WERI-Rb-1 (cell line): Measurements from ENCODE around the gene GOLM1.

Source experiments
- DNase-seq: peaks from one replicate; pipeline ENCODE4 v3.0.0-alpha.2; 2020
- H3K27ac ChIP-seq: fragments of 250-450 bp; sonication (Bioruptor Pico); 2 replicates; pipeline ENCODE4 v1.5.1; 2020; ENCODE audit warnings: mild to moderate bottlenecking, moderate library complexity
- H3K27me3 ChIP-seq: fragments of 250-450 bp; sonication (Bioruptor Pico); 2 replicates; pipeline ENCODE4 v1.5.1; 2021; ENCODE audit warnings: mild to moderate bottlenecking, low read depth, moderate library complexity; ENCODE audit not compliant: insufficient read depth, severe bottlenecking
- H3K36me3 ChIP-seq: fragments of 250-450 bp; sonication (Bioruptor Pico); 2 replicates; pipeline ENCODE4 v1.5.1; 2020; ENCODE audit warnings: mild to moderate bottlenecking, moderate library complexity
- H3K4me3 ChIP-seq: 2 replicates; pipeline ENCODE4 v1.5.1; 2011; ENCODE audit warnings: low read depth, mild to moderate bottlenecking, control low read depth, low read length
- H3K9me3 ChIP-seq: fragments of 250-450 bp; sonication (Bioruptor Pico); 2 replicates; pipeline ENCODE4 v1.5.1; 2021; ENCODE audit warnings: mild to moderate bottlenecking, moderate library complexity; ENCODE audit not compliant: severe bottlenecking
- TF ChIP-seq, protein P1 (sequence below): IDR thresholded peaks from 2 replicates; pipeline ENCODE4 v1.5.1; 2011; ENCODE audit warnings: low read depth, mild to moderate bottlenecking, control low read depth, inconsistent platforms, low read length

Gene GOLM1

DNA sequence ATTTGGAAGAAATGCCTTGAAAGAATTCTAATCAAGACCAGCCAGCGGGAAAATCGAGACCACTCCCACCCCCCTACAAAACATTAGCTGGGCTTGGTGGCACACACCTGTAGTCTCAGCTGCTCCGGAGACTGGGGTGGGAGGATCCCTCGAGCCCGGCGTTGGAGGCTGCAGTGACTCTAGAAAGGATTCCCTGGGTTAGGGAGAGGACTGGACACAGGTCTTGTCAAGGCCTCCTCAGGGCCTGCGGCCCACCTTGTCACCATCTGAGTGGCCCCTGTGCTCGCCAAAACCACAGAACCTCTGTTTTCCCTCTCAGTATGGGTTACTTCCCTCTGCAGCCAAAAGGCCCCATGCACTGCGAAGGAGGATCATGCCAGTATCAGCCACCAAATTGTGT lies 16.5 kb upstream of the GOLM1 start:
- Histone ChIP-seq H3K36me3 (no peaks in the 10 kb centered on the region), H3K9me3 (no peaks in the 10 kb centered on the region), H3K4me3 (no peak overlapping the region), H3K27ac (no peak overlapping the region), H3K27me3 (no peaks in the 10 kb centered on the region)
- DNase-seq = no peak
- TF ChIP-seq, protein P1, sequence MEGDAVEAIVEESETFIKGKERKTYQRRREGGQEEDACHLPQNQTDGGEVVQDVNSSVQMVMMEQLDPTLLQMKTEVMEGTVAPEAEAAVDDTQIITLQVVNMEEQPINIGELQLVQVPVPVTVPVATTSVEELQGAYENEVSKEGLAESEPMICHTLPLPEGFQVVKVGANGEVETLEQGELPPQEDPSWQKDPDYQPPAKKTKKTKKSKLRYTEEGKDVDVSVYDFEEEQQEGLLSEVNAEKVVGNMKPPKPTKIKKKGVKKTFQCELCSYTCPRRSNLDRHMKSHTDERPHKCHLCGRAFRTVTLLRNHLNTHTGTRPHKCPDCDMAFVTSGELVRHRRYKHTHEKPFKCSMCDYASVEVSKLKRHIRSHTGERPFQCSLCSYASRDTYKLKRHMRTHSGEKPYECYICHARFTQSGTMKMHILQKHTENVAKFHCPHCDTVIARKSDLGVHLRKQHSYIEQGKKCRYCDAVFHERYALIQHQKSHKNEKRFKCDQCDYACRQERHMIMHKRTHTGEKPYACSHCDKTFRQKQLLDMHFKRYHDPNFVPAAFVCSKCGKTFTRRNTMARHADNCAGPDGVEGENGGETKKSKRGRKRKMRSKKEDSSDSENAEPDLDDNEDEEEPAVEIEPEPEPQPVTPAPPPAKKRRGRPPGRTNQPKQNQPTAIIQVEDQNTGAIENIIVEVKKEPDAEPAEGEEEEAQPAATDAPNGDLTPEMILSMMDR = no peak

DNA sequence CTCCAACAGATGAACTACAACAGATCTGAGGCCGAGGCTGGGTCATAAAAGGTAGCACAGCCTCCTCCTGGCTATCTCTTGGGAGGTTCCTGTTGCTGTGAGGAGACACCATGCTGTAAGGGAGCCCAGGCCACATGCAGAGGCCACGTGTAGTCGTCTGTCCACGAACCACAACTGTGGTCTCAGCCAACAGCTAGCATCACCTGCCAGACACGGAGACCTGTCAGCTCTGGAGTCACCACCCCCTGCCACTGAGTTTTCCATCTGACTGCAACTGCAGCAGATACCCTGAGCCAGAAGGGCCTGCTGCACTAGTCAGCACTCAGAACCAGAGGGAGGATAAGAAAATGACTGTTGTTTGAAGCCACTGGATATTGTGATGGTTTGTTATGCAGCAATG lies 12.7 kb upstream of the GOLM1 start:
- H3K4me3 ChIP-seq = no peak overlapping the region
- H3K27ac ChIP-seq = no peak overlapping the region
- no peak for DNase-seq
- no peaks in the 10 kb centered on the region for H3K27me3 ChIP-seq
- H3K9me3 ChIP-seq = no peaks in the 10 kb centered on the region
- H3K36me3 ChIP-seq = no peaks in the 10 kb centered on the region
- TF ChIP-seq, protein P1 = no peak

DNA sequence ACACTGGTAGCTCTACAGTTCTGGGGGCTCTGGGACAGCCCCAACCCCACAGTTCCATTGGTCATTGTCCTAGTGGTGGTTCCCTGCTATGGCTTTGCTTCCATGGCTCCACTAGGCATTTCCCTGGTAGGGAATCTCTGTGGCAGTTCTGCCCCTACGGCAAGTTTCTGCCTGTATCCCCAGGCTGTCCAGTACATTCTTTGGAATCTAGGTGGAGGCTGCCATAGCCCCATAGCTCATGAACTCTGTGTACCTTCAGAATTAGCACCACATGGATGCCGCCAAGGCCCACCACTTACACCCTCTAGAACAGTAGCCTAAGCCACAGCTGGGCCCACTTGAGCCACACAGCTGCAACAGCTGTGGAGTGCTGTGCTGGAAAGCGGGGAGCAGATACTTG lies 3.3 kb upstream of the GOLM1 start:
- TF ChIP-seq, protein P1 = no peak
- Histone ChIP-seq H3K9me3 (no peaks in the 10 kb centered on the region), H3K27me3 (no peaks in the 10 kb centered on the region), H3K36me3 (no peaks in the 10 kb centered on the region), H3K4me3 (no peak overlapping the region), H3K27ac (no peak overlapping the region)
- no peak for DNase-seq

DNA sequence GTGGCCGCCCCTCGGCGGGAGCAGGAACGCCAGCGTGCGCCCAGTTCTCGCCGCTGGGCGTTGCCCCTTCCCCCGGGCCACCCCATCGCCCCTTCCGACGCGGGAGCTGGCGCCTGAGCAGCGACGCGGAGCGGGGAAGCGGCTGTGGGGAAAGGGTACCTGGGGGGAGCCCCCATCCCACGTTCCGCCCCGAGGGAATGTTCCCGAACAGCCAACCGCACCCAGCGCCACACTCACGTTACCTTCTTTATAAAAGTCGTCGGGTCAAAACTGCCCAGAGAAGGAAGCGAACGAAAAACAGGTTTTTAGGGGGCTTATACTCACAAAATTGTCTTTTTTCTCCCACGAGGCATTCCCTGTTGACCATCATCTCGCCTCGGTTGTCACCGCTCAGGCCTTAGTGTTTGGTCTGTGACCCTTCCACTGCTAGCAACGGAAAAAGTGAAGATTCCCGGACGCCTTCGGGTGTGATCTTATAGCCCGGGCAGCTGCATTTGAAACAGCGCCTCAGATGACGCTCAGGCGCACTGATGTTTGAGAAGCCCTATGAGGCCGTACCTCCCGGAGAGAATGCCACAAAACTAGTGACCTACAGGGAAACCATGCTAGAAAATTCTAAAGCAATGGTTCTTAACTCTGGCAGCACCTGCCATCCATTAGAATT lies 475 bp upstream of the GOLM1 start:
- Histone ChIP-seq H3K27me3 (no peaks in the 10 kb centered on the region), H3K27ac (no peak overlapping the region), H3K9me3 (no peaks in the 10 kb centered on the region), H3K4me3 (peak overlapping the region; percentile 43), H3K36me3 (no peaks in the 10 kb centered on the region)
- DNase-seq = no peak
- TF ChIP-seq, protein P1 = no peak

DNA sequence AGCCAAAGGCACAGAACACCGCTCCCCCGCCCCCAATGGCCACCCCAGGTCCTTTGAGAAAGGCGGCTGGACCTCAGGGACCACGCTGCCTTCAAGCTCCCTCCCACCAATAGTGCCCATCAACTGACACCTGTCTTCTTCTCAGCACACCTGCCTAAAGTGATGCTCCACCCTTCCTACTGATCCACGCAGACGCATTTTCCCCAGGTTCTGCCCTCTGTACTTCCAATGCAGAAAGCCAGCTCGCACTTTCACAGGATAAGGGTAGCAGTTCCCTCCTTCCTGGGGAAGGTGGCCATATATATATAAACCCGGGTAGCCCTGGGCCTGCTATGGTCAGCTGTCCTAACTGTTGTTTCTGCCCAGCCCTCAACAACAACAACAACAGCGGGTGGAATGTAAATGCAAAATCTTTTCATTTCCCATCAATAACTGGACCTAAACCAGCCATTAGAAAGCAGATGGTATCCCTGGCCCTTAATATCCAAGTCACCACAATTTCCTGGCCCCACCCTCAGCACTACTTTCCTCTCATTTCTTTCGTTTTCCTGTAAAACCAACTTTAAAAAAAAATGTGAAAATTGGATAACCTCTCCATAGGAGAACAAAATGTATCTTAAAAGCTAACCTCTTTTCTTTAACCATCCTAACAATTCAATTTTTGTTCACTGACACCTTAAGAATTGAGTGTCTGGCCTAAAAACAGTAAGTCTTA lies 1.7 kb downstream of the GOLM1 start:
- H3K27me3 ChIP-seq = no peaks in the 10 kb centered on the region
- peak overlapping the region; percentile 92; the same call in 1 of the 2 replicates for H3K4me3 ChIP-seq
- no peaks in the 10 kb centered on the region; the same call in 1 of the 2 replicates for H3K36me3 ChIP-seq
- no peak for DNase-seq
- TF ChIP-seq, protein P1 = no peak
- no peak overlapping the region for H3K27ac ChIP-seq
- H3K9me3 ChIP-seq = no peaks in the 10 kb centered on the region

DNA sequence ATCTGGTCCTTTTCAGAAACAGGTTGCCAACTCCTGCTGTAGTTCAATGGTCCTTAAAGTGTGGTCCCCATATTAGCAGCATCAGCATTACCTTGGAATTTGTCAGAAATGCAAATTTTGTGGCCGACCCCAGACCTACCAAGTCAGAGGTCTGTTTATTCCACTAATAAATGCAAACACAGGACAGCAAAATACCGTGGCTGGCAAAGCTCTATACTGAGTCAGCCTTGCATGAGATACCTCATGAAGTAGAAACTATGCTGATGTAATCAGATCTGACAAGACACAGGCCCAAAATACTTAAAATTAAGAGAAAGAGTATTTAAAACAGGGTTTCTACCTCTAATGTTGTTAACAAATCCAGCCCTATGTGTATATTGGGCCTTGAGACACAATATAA lies 3.0 kb downstream of the GOLM1 start:
- no peak for DNase-seq
- H3K4me3 ChIP-seq = no peak overlapping the region
- H3K36me3 ChIP-seq = no peaks in the 10 kb centered on the region; the same call in 1 of the 2 replicates
- TF ChIP-seq, protein P1 = no peak
- no peak overlapping the region for H3K27ac ChIP-seq
- no peaks in the 10 kb centered on the region for H3K27me3 ChIP-seq
- H3K9me3 ChIP-seq = no peaks in the 10 kb centered on the region
